HG03558 (cell line): ENCODE measurements around the gene STK4.
"Not testable (repeated sequence)": the region's sequence is repeated elsewhere in the genome, so short reads cannot be mapped to it uniquely, and the experiment has no call there.

Experiments used
- ATAC-seq: cut with Tn5 transposase; IDR thresholded peaks from one replicate; pipeline ENCODE4 v1.9.1; 2021; ENCODE audit warnings: moderate number of reproducible peaks; ENCODE audit not compliant: unreplicated experiment; ENCODE audit errors: extremely low read depth

STK4 gene

GRCh38 chr20:45019762-45020123 lies 53.4 kb downstream of the STK4 start:
- ATAC-seq: no peak

- no peak for ATAC-seq
These were observed 54.0 kb downstream of the STK4 start for GRCh38 chr20:45020236-45020886.

- ATAC-seq: no peak
These were observed 55.3 kb downstream of the STK4 start for GRCh38 chr20:45021631-45022030.

GRCh38 chr20:45023140-45023539 lies 56.8 kb downstream of the STK4 start:
- ATAC-seq: not testable (repeated sequence)

- no peak for ATAC-seq
These were observed 62.3 kb downstream of the STK4 start for GRCh38 chr20:45028424-45029136.

GRCh38 chr20:45029884-45030283 lies 63.6 kb downstream of the STK4 start:
- ATAC-seq: no peak

GRCh38 chr20:45032276-45032675 lies 66.0 kb downstream of the STK4 start:
- ATAC-seq: no peak

GRCh38 chr20:45032781-45033180 lies 66.5 kb downstream of the STK4 start:
- no peak for ATAC-seq

- no peak for ATAC-seq
These were observed 68.1 kb downstream of the STK4 start for GRCh38 chr20:45034436-45034835.

- no peak for ATAC-seq
These were observed 69.9 kb downstream of the STK4 start for GRCh38 chr20:45036044-45036755.

- no peak for ATAC-seq
These were observed 70.7 kb downstream of the STK4 start for GRCh38 chr20:45037050-45037449.

GRCh38 chr20:45037635-45038034 lies 71.3 kb downstream of the STK4 start:
- ATAC-seq: no peak

- no peak for ATAC-seq
These were observed 72.6 kb downstream of the STK4 start for GRCh38 chr20:45038745-45039474.

- no peak for ATAC-seq
These were observed 73.1 kb downstream of the STK4 start for GRCh38 chr20:45039475-45039820.

- no peak for ATAC-seq
These were observed 75.4 kb downstream of the STK4 start for GRCh38 chr20:45041464-45042337.

- ATAC-seq: no peak
These were observed 76.7 kb downstream of the STK4 start for GRCh38 chr20:45042978-45043377.

GRCh38 chr20:45044084-45044573 lies 77.8 kb downstream of the STK4 start:
- ATAC-seq: no peak

- ATAC-seq: no peak
These were observed 78.3 kb downstream of the STK4 start for GRCh38 chr20:45044601-45045000.

- ATAC-seq: no peak
These were observed 81.3 kb downstream of the STK4 start for GRCh38 chr20:45047581-45048119.

- no peak for ATAC-seq
These were observed 83.1 kb downstream of the STK4 start for GRCh38 chr20:45049438-45049837.
